PC-9 (cell line): ENCODE measurements around the gene ACADVL. TPM values are rescaled to one million over a fixed set of nuclear protein-coding genes. Genes with fewer than 3 reads are reported as not detected.

Experiments
- BruUV-seq: library from RNA; stranded (reverse); fragments of 400-500 nt; replicated peaks from 2 replicates; lab custom pipeline; 2021; lab: Mats Ljungman, UMichigan
- CTCF ChIA-PET: fragments of 300-600 bp; sonication (Branson Sonifier 250); formaldehyde crosslinking; loops from one replicate; lab custom pipeline; 2022; ENCODE audit warnings: antibody characterized with exemption; lab: Charles Lee
- POLR2A ChIA-PET: fragments of 300-600 bp; sonication (Branson Sonifier 250); formaldehyde crosslinking; loops from one replicate; lab custom pipeline; 2022; ENCODE audit warnings: antibody characterized with exemption; ENCODE audit not compliant: unreplicated experiment; lab: Charles Lee
- DNase-seq, 2 experiments: peaks; one replicate each; pipeline versions ENCODE4 v3.0.0 to v3.0.0-alpha.2; 2015 to 2022; ENCODE audit warnings: mixed read lengths in 1 of 2
- H2AFZ ChIP-seq: fragments of 200-600 bp; sonication (generic); 2 replicates; pipeline ENCODE4 v1.8.1; 2017; ENCODE audit warnings: antibody characterized with exemption
- H3F3A ChIP-seq: fragments of 200-600 bp; sonication (generic); 2 replicates; pipeline ENCODE4 v1.8.1; 2017; ENCODE audit warnings: antibody characterized with exemption, mild to moderate bottlenecking, low read depth; ENCODE audit not compliant: insufficient read depth
- H3K27ac ChIP-seq: fragments of 200-600 bp; sonication (generic); 2 replicates; pipeline ENCODE4 v1.6.1; 2016; ENCODE audit warnings: mixed run types
- H3K27me3 ChIP-seq: fragments of 200-600 bp; sonication (generic); 2 replicates; pipeline ENCODE4 v1.6.1; 2016; ENCODE audit warnings: low read depth, mixed run types; ENCODE audit not compliant: insufficient read depth
- H3K36me3 ChIP-seq: fragments of 200-600 bp; sonication (generic); 2 replicates; pipeline ENCODE4 v1.6.1; 2016; ENCODE audit warnings: low read depth, mixed run types
- H3K4me1 ChIP-seq: fragments of 200-600 bp; sonication (generic); replicated peaks from 2 replicates; pipeline ENCODE4 v1.6.1; 2016; ENCODE audit warnings: mixed run types; ENCODE audit not compliant: insufficient read depth
- H3K4me2 ChIP-seq: fragments of 200-600 bp; sonication (generic); 2 replicates; pipeline ENCODE4 v1.6.1; 2017; ENCODE audit warnings: mixed run types
- H3K4me3 ChIP-seq: fragments of 200-600 bp; sonication (generic); 2 replicates; pipeline ENCODE4 v1.6.1; 2016; ENCODE audit warnings: mixed run types
- H3K79me2 ChIP-seq: fragments of 200-600 bp; sonication (generic); 2 replicates; pipeline ENCODE4 v1.6.1; 2017; ENCODE audit warnings: low read depth, mixed run types
- H3K9me2 ChIP-seq: fragments of 200-600 bp; sonication (generic); 2 replicates; pipeline ENCODE4 v1.8.1; 2017; ENCODE audit warnings: mild to moderate bottlenecking; ENCODE audit not compliant: insufficient read depth
- H3K9me3 ChIP-seq: fragments of 200-600 bp; sonication (generic); 2 replicates; pipeline ENCODE4 v1.8.1; 2016; ENCODE audit warnings: low read depth; ENCODE audit not compliant: insufficient read depth
- H4K20me1 ChIP-seq: fragments of 200-600 bp; sonication (generic); 2 replicates; pipeline ENCODE4 v1.8.1; 2017; ENCODE audit not compliant: insufficient read depth
- CTCF ChIP-seq: fragments of 200-600 bp; sonication (generic); conservative IDR thresholded peaks from 2 replicates; pipeline ENCODE4 v1.6.1; 2017; ENCODE audit warnings: mixed run types, antibody characterized with exemption, mild to moderate bottlenecking, moderate library complexity
- EZH2 ChIP-seq: fragments of 200-600 bp; sonication (generic); IDR thresholded peaks from 2 replicates; pipeline ENCODE4 v1.8.0; 2017; ENCODE audit warnings: antibody characterized with exemption, low read depth
- intact Hi-C: fragments of 100-400 bp; cut with micrococcal nuclease; formaldehyde crosslinking; loops from one replicate; pipeline ENCODE4 v1.10.0; 2022; ENCODE audit not compliant: unreplicated experiment
- total RNA-seq: library from RNA; stranded (reverse); gene quantifications from 2 replicates; pipeline ENCODE4 v1.2.3, GENCODE V29; 2021

Gene ACADVL
- total RNA-seq, 1 experiment from 2014 or later: 604 TPM

- H3K27me3 ChIP-seq: no peaks in the 10 kb centered on the region
- ChIA-PET CTCF (no interaction called here), POLR2A (interaction anchor here (0.6 kb wide), 1 partner anchor 438 kb away, joined by 4 read pairs; no protein-coding TSS in a partner anchor)
- H3K27ac ChIP-seq: no peak overlapping the region
- no peak for DNase-seq
- H2AFZ ChIP-seq: no peak overlapping the region
- intact Hi-C loops: no loop called here
- TF ChIP-seq EZH2 (no peak), CTCF (no peak)
- H3K4me2 ChIP-seq: peak overlapping the region; percentile 90
- peaks cover 6% of the 10 kb centered on the region; the same call in 1 of the 2 replicates for H4K20me1 ChIP-seq
- no peaks in the 10 kb centered on the region for H3K9me2 ChIP-seq
- H3K79me2 ChIP-seq: peaks cover 70% of the 10 kb centered on the region
- H3F3A ChIP-seq: peaks cover 42% of the 10 kb centered on the region
- peaks cover 19% of the 10 kb centered on the region for H3K36me3 ChIP-seq
- peak overlapping the region; percentile 72 for H3K4me3 ChIP-seq
- no TSS peak for BruUV-seq
- H3K4me1 ChIP-seq: peaks cover 28% of the 10 kb centered on the region
- no peaks in the 10 kb centered on the region for H3K9me3 ChIP-seq
These were observed 30.1 kb downstream of the ACADVL start for GRCh38 chr17:7249830-7250229.

GRCh38 chr17:7250695-7251627 lies 31.2 kb downstream of the ACADVL start:
- DNase-seq: no peak
- Histone ChIP-seq H3K27me3 (no peaks in the 10 kb centered on the region), H3K27ac (peak overlapping the region; percentile 89), H3K4me3 (peak overlapping the region; percentile 72), H4K20me1 (peaks cover 6% of the 10 kb centered on the region; the same call in 1 of the 2 replicates), H3K36me3 (peaks cover 19% of the 10 kb centered on the region), H3K4me1 (peaks cover 28% of the 10 kb centered on the region), H3K79me2 (peaks cover 73% of the 10 kb centered on the region), H3F3A (peaks cover 45% of the 10 kb centered on the region), H2AFZ (peak overlapping the region; percentile 21; the same call in 1 of the 2 replicates), H3K9me3 (no peaks in the 10 kb centered on the region), H3K4me2 (peak overlapping the region; percentile 90), H3K9me2 (no peaks in the 10 kb centered on the region)
- TF ChIP-seq CTCF: no peak
- no peak for TF ChIP-seq EZH2
- ChIA-PET CTCF (interaction anchor here (0.5 to 0.6 kb wide), 2 partner anchors 12 to 434 kb away, joined by 3 read pairs; no protein-coding TSS in a partner anchor), POLR2A (interaction anchor here (0.5 to 0.6 kb wide), 4 partner anchors 12 to 338 kb away, joined by 4 to 10 read pairs (median 4); partner anchors contain the start of genes PHF23 and TMEM256)
- BruUV-seq: no TSS peak
- intact Hi-C loops: no loop called here

GRCh38 chr17:7251661-7252175 lies 32.0 kb downstream of the ACADVL start, which contains the start of gene CTDNEP1:
TSS of gene CTDNEP1 (minus strand) at chr17:7251734. CDS start at chr17:7251296, 438 bp downstream.
- H3K27ac ChIP-seq: peak within 1 kb of the TSS; percentile 89
- H4K20me1 ChIP-seq: peaks cover 6% of the 10 kb centered on the region; the same call in 1 of the 2 replicates
- peak within 1 kb of the TSS; percentile 90 for H3K4me2 ChIP-seq
- no TSS peak for BruUV-seq
- CTCF ChIA-PET: interaction anchor here (0.5 to 0.6 kb wide), 2 partner anchors 11 to 434 kb away, joined by 3 read pairs; no protein-coding TSS in a partner anchor
- H3K9me3 ChIP-seq: no peaks in the 10 kb centered on the region
- H3K4me3 ChIP-seq: peak within 1 kb of the TSS; percentile 72
- H3K36me3 ChIP-seq: peaks cover 15% of the 10 kb centered on the region
- POLR2A ChIA-PET: interaction anchor here (0.5 to 0.6 kb wide), 3 partner anchors 46 to 337 kb away, joined by 4 to 10 read pairs (median 4); partner anchors contain the start of gene TMEM256
- peaks cover 28% of the 10 kb centered on the region for H3K4me1 ChIP-seq
- H3F3A ChIP-seq: peaks cover 45% of the 10 kb centered on the region
- intact Hi-C loops: loop anchor here (1.0 to 2.0 kb wide), 2 partner anchors 11 to 13 kb away; partner anchors contain the start of genes CLDN7 and PHF23
- peak within 1 kb of the TSS; percentile 75 for H2AFZ ChIP-seq
- peak; percentile 97 to 99 for DNase-seq
- peaks cover 76% of the 10 kb centered on the region for H3K79me2 ChIP-seq
- TF ChIP-seq CTCF (no peak), EZH2 (no peak)
- H3K9me2 ChIP-seq: no peaks in the 10 kb centered on the region
- no peaks in the 10 kb centered on the region for H3K27me3 ChIP-seq
